Stimulated activated CD4-positive, alpha-beta T cell treated with anti-CD3 and anti-CD28 coated beads, Interleukin-1b, Interleukin-23, amount 100 ng/mL, for 4 hours (primary cell): ENCODE data around the gene ATG4C.
"Not testable (repeated sequence)": the region's sequence is repeated elsewhere in the genome, so short reads cannot be mapped to it uniquely, and the experiment has no call there.

Experiments used
- DNase-seq, 2 donors: peaks; one replicate each; pipeline ENCODE4 v3.0.0-alpha.2; 2020; ENCODE audit warnings: low read depth in 2 of 2

ATG4C gene

GRCh38 chr1:62774971-62775595 lies 8.8 kb upstream of the ATG4C start:
- no peak for DNase-seq

GRCh38 chr1:62778208-62778607 lies 5.7 kb upstream of the ATG4C start:
- no peak for DNase-seq

- no peak for DNase-seq
Observed at GRCh38 chr1:62781841-62782543, 1.9 kb upstream of the ATG4C start.

- DNase-seq: not testable (repeated sequence)
Observed at GRCh38 chr1:62782544-62783212, 1.3 kb upstream of the ATG4C start.

- no peak for DNase-seq
Observed at GRCh38 chr1:62784509-62785365, 805 bp downstream of the ATG4C start.

- DNase-seq: no peak
Observed at GRCh38 chr1:62790716-62791115, 6.8 kb downstream of the ATG4C start.

- no peak for DNase-seq
Observed at GRCh38 chr1:62794053-62794452, 10.1 kb downstream of the ATG4C start.

GRCh38 chr1:62796221-62796620 lies 12.3 kb downstream of the ATG4C start:
- no peak for DNase-seq

GRCh38 chr1:62799688-62800087 lies 15.8 kb downstream of the ATG4C start:
- no peak for DNase-seq

GRCh38 chr1:62800281-62800680 lies 16.3 kb downstream of the ATG4C start:
- no peak for DNase-seq

GRCh38 chr1:62800825-62801306 lies 16.9 kb downstream of the ATG4C start:
- DNase-seq: no peak

GRCh38 chr1:62809788-62810187 lies 25.9 kb downstream of the ATG4C start:
- no peak for DNase-seq

GRCh38 chr1:62810420-62811274 lies 26.7 kb downstream of the ATG4C start:
- no peak for DNase-seq

- no peak for DNase-seq
Observed at GRCh38 chr1:62823556-62823955, 39.6 kb downstream of the ATG4C start.

GRCh38 chr1:62826901-62827300 lies 43.0 kb downstream of the ATG4C start:
- no peak for DNase-seq

- DNase-seq: not testable (repeated sequence)
Observed at GRCh38 chr1:62827786-62828185, 43.9 kb downstream of the ATG4C start.

- DNase-seq: no peak
Observed at GRCh38 chr1:62832276-62832675, 48.3 kb downstream of the ATG4C start.

- DNase-seq: no peak
Observed at GRCh38 chr1:62833529-62833928, 49.6 kb downstream of the ATG4C start.

- no peak for DNase-seq
Observed at GRCh38 chr1:62834400-62834961, 50.5 kb downstream of the ATG4C start.

- DNase-seq: no peak
Observed at GRCh38 chr1:62836856-62837540, 53.1 kb downstream of the ATG4C start.
